Measurements from ENCODE around the gene SLC22A1.

DNA sequence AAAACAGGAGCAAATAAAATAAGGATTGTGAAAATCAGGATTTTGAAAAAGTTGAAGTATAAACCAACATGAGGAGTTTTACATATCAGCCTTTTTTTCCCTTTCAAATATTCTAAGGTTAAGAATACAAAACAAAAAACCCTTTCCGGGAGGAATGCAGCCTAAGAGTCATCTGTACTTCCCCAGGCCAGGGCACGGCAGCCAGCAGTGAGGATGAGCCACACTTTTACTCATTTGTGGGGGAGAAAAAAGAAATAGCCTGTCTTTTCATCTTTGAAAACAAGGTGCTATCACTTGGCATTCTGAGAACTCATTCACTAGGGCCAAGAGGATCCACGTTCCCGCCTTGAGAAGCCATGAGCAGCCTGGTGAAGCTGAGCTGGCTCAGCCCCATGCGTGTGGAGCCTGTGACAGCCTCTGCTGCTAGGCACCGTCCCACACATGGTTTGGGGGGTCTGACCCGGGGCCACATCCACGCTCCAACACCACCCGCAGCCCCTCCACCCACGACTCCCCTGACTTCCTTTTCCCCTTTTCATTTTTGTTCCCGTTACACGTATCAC is 11.2 kb downstream of the SLC22A1 start:
- TF ChIP-seq, protein P1, sequence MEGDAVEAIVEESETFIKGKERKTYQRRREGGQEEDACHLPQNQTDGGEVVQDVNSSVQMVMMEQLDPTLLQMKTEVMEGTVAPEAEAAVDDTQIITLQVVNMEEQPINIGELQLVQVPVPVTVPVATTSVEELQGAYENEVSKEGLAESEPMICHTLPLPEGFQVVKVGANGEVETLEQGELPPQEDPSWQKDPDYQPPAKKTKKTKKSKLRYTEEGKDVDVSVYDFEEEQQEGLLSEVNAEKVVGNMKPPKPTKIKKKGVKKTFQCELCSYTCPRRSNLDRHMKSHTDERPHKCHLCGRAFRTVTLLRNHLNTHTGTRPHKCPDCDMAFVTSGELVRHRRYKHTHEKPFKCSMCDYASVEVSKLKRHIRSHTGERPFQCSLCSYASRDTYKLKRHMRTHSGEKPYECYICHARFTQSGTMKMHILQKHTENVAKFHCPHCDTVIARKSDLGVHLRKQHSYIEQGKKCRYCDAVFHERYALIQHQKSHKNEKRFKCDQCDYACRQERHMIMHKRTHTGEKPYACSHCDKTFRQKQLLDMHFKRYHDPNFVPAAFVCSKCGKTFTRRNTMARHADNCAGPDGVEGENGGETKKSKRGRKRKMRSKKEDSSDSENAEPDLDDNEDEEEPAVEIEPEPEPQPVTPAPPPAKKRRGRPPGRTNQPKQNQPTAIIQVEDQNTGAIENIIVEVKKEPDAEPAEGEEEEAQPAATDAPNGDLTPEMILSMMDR (IDR thresholded peaks at IDR 0.05) = no peak
- TF ChIP-seq POLR2A (IDR thresholded peaks at IDR 0.05) = no peak
